NCI-H2107 (cell line): ENCODE data around the gene ICA1L.

Experiments
- DNase-seq: peaks from one replicate; lab custom pipeline; 2025; lab: John Stamatoyannopoulos, UW

The ICA1L gene

DNA sequence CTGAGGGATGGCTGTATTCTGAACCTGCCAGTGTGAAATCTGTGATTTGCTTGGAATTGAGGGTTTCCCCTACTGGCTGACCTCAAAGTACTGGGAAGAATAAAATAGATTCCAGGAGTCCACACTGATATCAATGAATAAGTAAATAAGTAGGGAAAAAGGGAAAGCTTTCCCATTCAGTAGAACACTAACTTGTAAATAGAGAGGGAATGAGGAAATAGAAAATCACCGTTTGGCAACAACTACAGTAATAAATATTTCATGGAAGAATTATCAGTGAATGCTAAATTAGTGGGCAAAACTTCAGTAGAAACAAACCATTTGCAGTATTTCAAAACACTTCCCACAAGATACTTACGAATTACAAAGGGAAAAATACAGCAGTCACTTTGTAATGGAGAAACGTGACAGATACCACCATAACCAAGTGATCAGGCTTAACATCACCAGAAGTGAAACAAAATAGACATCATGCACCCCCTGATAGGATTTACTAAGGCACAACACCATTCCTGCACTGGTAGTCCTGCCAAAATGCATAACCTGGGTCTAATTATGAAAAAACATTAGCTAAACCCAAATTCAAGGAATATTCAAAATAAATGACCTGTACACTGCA lies 88.5 kb downstream of the ICA1L start:
- no peak for DNase-seq

DNA sequence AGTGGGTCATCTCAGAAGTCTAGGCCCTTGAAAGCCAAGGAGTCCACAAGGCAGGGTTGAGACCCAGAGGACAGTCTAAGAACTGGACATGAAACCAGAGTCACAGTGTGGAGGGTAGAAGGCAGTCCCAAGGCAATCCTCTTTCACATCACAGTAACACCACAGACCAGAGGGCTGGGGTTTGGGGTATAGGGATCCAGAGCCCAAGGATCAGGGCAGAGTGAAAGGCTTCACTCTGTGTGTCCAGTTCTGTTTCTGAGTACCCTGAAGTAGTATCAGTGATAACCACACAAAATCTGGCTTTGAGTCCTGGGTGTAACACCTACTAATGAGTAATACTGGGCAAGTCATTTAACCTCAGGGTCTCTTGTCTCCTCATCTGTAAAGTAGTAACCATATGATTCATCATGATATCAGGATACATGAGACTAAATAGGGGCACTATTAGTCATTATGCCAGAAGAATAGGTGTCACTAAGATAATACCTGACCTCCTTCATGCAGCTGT lies 91.0 kb downstream of the ICA1L start:
- no peak for DNase-seq

- DNase-seq = no peak
Measured at GRCh38 chr2:202778217-202778616, 93.3 kb downstream of the ICA1L start.

GRCh38 chr2:202774104-202774503 lies 97.5 kb downstream of the ICA1L start:
- DNase-seq = no peak

DNA sequence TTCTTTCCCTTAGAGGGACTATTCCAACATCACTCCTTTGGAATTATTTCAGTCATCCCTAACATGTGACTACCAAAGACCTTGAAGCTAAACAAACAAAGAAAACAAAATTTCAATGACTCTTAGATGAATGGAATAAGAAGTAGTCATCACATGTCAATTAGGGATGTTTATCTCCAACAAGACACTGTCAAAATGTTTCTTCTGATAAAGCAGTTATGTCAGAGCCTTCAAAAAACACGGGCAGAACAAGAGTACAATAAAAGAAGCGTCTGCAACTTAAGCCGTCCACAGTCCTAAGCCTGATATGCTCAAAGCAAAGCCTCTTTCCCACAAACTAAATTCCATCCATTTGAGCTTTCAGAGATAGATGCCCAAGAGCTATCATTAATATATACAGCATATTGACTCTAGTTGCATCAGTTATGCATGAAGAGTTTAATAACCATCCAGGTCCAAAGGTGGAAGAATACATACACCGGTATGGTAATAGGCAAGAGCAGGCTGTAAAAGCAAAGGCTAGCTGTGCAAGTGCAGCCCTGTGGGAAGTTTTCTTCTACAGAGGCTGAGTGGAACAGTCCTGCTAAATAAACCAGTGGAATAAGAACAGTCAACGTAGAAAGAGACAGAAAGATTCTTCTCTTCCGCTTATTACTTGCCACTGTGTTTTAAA lies 98.1 kb downstream of the ICA1L start:
- no peak for DNase-seq

- no peak for DNase-seq
Measured at GRCh38 chr2:202771741-202772460, 99.7 kb downstream of the ICA1L start.

DNA sequence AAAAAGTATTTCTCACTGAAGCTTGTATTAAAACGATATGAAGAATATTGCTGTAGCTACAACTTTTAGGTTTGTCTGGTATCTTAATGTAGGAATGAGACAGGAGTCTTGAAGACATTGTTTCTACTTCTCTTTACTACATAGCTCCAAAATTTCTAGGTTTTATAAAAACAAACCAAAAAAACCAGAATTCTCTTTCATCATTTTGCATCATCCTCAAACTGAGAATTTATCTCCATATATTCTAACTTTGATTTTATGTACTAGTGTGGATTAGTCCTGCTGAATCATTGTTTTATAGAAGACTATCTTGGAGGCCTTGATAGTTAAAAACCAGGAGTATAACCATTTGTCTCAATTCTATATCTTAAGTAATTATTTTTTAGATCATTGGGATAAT lies 100.2 kb downstream of the ICA1L start:
- no peak for DNase-seq

DNA sequence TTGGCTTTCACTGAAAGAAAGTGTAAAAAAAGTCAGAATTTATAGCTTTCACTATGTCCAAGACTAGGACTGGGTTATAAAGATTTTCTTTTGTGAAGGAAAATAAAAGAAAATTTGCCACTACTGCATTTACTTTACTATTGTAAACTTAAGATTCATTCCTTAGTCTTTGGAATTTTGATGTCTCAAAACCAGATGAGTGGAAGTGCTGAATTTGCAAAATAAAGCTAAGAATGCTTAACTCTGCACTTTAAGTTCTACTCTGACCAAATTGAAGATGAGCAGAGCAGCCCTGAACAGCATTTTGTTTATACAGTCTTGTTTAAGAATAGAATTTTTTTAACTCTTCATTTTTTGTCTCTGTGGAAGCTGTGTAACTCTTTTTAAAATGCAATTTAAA lies 102.4 kb downstream of the ICA1L start:
- DNase-seq = no peak

GRCh38 chr2:202768273-202768672 lies 103.3 kb downstream of the ICA1L start:
- DNase-seq = no peak

- no peak for DNase-seq
Measured at GRCh38 chr2:202765436-202765835, 106.1 kb downstream of the ICA1L start.

DNA sequence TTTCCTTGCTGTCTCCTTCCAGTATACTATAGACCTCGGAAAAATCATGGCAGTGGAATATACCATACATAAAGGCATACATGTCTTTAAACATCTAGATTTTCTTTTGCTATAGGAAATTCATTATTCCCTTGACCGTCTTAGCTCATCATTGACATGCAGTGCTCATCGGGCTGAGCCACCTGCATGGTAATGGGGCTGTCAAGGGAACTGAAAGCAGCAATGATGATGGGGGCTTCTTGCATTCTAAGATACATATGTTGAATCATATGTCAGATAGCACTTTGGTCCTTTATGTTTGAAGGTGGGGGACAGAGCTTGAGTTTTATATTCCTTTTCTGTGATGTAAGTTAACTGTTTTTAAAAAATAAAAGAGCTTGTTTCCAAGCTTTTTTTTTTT lies 106.6 kb downstream of the ICA1L start:
- no peak for DNase-seq

GRCh38 chr2:202763916-202764315 lies 107.7 kb downstream of the ICA1L start:
- no peak for DNase-seq

DNA sequence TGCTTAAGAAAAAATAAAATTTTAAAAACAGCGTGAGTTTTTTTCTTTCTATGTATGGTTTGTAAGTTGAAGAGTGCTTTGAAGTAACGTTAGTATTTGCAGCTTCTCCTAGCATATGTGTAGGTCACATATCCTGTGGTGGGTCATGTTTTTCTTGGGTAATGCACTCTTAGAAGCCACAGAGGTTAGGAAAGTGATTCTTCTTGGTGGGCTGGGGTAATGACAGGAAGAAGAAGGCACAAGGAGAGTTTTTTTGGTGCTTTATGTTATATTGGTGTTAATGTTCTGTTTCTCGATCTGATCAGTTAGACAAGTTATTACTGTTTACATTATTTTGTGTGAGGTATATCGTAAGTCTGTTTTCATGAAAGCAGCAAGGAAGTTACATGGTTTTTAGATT lies 109.0 kb downstream of the ICA1L start:
- DNase-seq = no peak

DNA sequence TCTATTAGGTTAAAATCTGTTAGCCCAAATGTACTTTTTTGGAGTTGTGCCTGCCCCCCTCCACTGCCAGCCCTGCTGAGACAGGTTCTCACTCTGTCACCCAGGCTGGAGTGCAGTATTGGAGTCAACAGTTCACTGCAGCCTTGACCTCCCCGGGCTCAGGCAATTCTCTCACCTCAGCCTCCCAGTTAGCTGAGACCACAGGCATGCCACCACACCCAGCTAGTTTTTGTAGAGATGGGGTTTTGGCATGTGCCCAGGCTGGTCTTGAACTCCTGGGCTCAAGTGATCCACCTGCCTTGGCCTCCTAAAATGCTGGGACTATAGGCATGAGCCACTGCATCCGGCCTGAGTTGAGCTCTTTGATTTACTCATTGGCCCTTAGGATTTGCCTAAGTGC lies 110.7 kb downstream of the ICA1L start:
- DNase-seq = no peak

GRCh38 chr2:202758604-202759003 lies 113.0 kb downstream of the ICA1L start:
- DNase-seq = no peak

DNA sequence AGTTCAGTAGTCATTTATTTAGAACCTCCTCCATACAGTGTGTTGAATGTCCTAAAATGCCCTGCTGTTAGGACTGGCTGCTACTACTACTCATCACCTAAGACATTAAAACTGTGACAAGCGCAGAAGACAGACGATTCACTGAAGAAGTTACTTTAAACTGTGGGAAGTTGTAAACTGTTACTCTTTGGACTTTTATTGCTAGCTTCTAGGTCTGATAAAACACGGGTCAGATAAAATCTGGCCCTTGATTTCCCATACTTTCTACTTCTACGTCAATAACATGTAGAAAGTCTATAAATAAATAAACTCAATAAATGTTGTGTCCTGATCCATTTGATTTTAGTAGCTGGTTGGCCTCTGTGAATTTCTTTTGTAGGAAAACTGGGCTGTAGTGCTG lies 113.4 kb downstream of the ICA1L start:
- DNase-seq = no peak

DNA sequence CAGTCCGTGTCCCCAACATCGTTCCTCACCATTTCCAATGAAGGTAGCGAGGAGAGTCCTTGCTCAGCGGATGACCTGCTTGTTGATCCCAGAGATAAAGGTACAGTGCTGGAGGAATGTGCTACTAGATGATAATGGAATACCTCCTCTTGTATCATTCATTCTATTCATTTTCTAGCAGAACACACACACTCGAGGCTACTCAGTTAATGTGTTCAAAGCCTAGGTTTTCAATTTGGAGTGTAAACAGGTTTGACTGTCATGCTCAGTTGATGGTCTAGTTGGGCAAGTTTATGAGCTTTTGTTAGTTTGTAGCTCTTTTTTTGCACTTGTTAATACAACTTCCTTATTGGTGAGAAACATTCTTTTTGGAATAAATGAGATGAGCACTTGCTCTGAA lies 114.2 kb downstream of the ICA1L start:
- DNase-seq = no peak

GRCh38 chr2:202756598-202756997 lies 115.0 kb downstream of the ICA1L start:
- DNase-seq = no peak

DNA sequence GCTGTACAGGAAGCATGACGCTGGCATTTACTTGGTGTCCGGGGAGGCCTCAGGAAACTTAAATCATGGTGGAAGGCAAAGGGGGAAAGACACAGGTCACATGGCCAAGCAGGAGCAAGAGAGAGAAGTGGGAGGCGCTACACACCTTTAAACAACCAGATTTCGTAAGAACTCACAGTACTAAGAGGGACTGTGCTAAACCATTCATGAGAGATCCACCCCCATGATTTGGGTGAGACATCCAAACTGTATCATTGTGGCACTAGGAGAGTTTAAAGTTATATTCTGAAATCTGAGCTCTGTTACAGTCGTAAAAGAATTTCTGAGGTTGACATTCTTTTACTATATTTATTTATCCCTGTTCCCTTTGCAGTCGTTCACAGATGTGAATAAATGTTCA lies 116.6 kb downstream of the ICA1L start:
- no peak for DNase-seq

DNA sequence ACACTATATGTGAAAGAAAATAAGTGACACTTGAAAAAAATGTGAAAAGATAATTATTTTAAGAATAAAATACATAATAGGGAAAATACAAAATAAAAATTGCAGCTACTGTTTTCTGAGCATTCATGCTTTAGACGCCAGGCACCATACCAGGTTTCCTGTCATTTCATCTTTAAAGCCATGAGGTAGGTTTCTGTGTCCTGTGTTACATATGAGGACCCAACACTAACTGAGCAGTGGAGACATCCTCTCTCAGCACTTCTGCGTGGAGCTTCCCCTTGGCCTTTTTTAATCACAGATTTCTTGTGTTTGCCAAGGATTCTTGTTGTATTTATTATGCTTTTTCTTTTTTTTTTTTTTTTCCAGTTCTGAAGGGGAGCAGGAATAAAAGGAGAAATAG lies 119.5 kb downstream of the ICA1L start:
- DNase-seq = no peak

DNA sequence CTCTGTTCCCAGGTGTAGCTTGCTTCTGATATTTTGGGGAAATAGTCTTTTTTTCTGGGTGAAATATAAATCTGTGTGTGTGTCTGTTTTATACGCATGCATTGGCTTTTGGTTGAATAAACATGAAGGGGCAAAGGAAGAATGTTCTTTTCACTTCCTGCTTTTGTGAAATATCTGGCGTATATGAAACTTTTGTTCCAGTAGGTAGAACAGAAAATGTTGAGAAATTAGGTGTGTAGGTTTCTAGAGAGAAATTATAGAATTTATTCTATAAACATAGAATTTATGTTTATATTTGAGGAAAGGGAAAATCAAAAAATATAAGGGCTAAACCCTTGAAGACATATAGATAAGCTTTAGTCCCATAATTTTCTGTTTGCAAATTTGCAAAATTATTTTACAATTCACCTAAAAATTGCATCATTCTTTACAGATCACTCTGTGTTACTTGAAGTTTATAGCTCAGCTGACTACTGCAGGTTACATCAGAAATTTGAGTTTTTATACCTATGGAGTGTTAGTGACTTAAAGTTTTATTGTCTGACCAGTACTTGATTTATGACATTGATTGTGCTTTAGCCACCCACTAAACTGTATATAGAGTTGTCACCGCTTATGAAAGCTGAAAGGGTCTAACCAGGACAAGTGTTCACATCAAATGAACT lies 120.7 kb downstream of the ICA1L start:
- DNase-seq = no peak

DNA sequence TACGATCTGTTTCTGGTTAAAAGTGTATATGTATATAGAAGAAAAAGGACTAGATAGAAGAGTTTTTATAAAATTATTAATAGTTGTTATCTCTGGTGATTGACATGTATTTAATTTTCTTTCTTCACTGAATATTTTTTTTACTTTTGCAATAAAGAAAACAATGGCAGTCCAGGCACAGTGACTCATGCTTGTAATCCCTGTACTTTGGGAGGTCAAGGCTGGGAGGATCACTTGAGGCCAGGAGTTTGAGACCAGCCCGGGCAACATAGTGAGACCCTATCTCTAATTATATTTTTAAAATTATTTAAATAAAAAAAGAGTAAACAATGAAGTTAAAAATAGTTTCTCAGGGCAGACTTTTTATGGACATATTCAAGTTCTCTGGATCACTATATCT lies 122.1 kb downstream of the ICA1L start:
- DNase-seq = no peak

GRCh38 chr2:202743613-202744012 lies 128.0 kb downstream of the ICA1L start:
- no peak for DNase-seq
